GM04503 (cell line): ENCODE data around the gene IRAK2.
"Not testable (repeated sequence)": the region's sequence is repeated elsewhere in the genome, so short reads cannot be mapped to it uniquely, and the experiment has no call there.

ENCODE experiments used
- DNase-seq: peaks from one replicate; pipeline ENCODE4 v3.0.0-alpha.2; 2012; ENCODE audit warnings: low read depth

The IRAK2 gene

GRCh38 chr3:10160925-10161324 is 3.8 kb upstream of the IRAK2 start:
- no peak for DNase-seq

- no peak for DNase-seq
Measured at GRCh38 chr3:10162185-10162584, 2.5 kb upstream of the IRAK2 start.

DNA sequence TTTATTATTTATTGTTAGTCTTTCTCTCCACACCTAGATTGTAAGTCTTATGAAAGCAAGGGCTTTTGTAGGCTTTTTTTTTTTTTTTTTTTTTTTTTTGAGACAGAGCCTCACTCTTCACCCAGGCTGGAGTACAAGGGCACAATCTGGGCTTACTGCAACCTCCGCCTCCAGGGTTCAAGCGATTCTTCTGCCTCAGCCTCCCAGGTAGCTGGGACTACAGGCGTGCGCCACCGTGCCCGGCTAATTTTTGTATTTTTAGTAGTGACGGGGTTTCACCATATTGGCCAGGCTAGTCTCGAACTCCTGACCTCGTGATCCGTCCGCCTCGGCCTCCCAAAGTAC is 546 bp upstream of the IRAK2 start:
- DNase-seq = not testable (repeated sequence)

DNA sequence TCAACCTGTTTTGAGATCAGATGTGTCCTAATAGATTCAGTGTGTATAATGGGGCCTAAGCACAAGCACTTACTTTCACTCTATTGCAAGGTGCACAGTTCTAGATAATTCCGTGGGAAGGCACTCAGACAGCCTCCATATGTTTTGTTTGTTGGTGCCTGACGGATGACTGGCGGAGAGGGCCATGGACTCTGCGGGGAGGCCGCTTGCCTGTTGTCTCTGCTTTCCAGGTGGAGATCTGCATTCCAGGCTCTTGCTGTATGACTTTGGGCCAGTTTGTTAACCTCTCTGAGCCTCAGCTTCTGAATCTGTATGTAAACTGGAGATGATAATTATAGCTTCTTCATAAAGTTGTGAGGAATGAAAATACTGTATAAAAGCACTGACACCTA is 1.5 kb downstream of the IRAK2 start:
- DNase-seq = no peak

- DNase-seq = no peak
Measured at GRCh38 chr3:10169000-10169496, 4.3 kb downstream of the IRAK2 start.

GRCh38 chr3:10170915-10171478 is 6.3 kb downstream of the IRAK2 start:
- no peak for DNase-seq

- no peak for DNase-seq
Measured at GRCh38 chr3:10173095-10173925, 8.6 kb downstream of the IRAK2 start.

DNA sequence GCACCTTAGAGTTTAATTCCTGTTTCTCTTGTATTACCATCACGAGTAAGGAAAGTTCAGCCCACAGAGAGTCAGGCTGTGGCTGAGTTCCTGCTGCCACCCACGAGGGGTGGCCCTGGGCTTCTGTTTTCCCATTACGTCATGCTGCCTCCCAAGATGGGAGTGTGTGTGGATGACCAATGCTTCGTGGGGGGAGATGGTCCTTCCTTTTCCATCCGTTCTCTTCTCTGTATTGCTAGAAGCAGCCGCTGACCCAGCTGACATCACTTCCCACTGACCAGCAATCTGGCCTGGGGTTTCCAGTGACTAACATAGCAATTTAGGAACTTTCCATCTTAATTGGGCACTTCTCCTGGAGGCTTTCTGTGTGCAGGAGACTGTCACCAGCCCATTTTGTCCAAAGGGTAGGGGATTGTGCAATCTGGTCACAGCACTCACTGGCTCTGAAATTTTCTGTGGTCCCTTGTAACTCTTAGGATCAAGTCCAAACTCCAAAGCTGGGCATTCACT is 9.3 kb downstream of the IRAK2 start:
- DNase-seq = peak; percentile 87

DNA sequence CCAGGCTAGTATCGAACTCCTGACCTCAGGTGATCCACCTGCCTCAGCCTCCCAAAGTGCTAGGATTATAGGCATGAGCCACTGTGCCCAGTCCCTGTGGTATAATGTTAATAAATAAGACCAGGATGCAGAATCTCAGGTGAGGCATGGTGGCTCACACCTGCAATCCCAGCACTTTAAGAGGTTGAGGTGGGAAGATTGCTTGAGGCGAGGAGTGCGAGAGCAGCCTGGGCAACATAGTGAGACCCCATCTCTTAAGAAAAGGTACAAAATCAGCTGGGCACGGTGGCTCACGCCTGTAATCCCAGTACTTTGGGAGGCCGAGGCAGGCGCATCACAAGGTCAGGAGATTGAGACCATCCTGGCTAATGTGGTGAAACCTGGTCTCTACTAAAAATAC is 10.6 kb downstream of the IRAK2 start:
- DNase-seq = not testable (repeated sequence)

- not testable (repeated sequence) for DNase-seq
Measured at GRCh38 chr3:10176150-10176549, 11.4 kb downstream of the IRAK2 start.

- DNase-seq = no peak
Measured at GRCh38 chr3:10177737-10178136, 13.0 kb downstream of the IRAK2 start.

DNA sequence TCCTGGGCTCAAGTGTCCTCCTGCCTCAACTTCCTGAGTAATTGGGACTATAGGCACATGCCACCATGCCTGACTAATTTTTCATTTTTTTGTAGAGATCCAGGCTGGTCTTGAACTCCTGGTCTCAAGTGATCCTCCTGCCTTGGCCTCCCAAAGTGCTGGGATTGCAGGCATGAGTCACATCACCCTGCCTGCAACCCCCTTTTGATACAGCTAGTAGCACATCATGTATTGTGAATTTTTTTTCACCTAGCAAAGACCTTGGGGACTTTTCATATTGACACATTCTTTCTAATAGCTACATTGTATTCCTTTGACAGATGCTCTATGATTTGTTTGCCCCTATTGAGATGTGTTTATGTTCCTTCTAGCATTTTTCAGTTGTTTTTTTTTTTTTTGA is 14.2 kb downstream of the IRAK2 start:
- DNase-seq = no peak

GRCh38 chr3:10180289-10180688 is 15.6 kb downstream of the IRAK2 start:
- DNase-seq = no peak

DNA sequence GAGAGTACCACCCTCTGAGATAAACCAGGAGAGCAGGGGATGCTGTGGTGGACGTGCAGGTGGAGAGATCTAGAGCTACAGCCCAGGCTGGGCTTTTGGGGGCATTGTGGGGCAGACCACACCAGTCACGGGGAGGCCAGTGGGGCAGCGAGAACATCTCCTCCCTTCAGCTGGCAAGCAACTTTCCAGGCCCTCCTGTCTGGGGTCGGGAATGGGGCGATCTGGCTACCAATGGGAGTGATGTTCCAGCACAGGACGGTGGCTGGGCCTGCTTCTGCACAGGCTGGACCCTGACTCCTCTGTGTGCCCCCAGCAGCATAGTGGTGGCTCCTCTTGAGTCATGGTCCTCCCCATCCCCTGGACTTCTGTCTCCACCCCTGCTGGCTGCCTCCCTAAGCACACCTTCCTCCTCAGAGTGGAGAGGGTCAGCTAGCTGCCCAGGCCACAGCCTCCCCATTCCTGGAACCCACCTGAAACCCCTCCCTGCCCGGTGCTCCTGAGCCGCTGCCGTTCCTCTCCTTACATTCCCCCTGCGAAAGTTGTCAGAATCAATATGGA is 16.1 kb downstream of the IRAK2 start:
- no peak for DNase-seq

DNA sequence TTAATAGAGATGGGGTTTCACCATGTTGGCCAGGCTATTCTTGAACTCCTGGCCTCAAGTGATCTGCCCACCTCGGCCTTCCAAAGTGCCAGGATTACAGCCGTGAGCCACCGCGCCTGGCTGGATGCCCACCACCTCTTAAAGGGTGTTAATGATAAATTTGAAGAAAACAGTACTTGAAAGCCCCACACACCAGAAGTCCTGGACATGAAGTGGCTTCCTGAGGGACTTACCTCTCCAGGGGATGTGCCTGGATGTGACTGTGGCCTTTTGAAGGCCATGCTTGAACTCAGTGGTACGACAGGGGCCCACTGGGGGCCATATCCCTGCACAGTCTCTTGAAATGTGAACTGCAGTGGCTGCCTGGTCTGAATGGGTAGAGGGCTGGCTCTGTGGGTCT is 18.2 kb downstream of the IRAK2 start:
- DNase-seq = no peak

- DNase-seq = no peak
Measured at GRCh38 chr3:10184250-10184649, 19.5 kb downstream of the IRAK2 start.

DNA sequence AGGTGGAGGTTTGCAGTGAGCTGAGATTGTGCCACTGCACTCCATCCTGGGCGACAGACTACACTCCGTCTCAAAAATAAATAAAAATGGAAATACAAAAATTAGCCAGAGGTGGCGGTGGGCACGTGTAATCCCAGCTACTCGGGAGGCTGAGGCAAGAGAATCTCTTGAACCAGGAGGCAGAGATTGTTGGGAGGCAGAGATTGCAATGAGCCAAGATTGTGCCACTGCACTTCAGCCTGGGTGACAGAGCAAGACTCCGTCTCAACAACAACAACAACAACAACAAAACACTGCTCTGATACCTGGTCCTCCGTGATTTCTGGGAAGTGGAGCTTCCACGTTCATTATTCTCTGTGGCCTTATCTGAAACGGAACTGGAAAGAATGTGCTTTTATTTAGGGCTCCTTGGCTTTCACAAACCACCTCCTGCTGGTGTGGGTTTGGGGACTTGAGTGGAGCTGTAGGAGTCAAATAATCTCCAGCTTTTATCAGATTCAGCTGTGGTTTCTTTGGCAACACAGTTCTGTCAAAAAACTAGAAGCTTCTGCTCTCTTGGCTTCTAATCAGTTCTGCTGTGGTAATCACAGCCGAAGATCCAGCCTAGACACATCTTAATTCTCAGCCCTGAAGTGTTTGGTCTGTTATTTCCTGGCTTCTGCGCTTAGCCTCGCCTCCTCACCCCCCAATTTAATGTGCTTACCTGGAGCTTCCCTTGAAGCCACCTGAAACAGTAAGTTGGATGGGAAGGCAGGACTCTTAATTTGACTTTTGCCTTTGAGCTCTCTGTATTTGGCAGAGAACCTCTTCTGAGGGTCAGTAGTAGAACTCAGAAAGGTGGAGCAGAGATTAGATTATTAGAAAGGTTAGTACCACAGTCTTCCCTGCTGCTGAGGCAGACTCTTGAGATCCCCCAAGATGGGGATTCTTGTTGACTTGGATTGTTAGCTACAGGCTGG is 21.4 kb downstream of the IRAK2 start:
- DNase-seq = no peak

- no peak for DNase-seq
Measured at GRCh38 chr3:10187290-10187876, 22.7 kb downstream of the IRAK2 start.

- no peak for DNase-seq
Measured at GRCh38 chr3:10187944-10188343, 23.2 kb downstream of the IRAK2 start.

- no peak for DNase-seq
Measured at GRCh38 chr3:10188804-10189556, 24.3 kb downstream of the IRAK2 start.
